WTC11 (cell line): ENCODE data around the gene PPP6C.
A peak's percentile ranks its signal among the peaks of the same experiment; 100 is the strongest.

Experiments used
- CREB1 ChIP-seq: sonication (generic); formaldehyde crosslinking; IDR thresholded peaks from 2 replicates; pipeline ENCODE4 v1.8.0; 2023; ENCODE audit warnings: mild to moderate bottlenecking, missing genetic modification reagents
- ETV6 ChIP-seq: sonication (generic); formaldehyde crosslinking; IDR thresholded peaks from 2 replicates; pipeline ENCODE4 v1.8.1; 2022; ENCODE audit warnings: mild to moderate bottlenecking, missing genetic modification reagents
- TF ChIP-seq, protein P1 (sequence below): sonication (generic); formaldehyde crosslinking; IDR thresholded peaks from 2 replicates; pipeline ENCODE4 v1.8.1; 2022; ENCODE audit warnings: low read depth, mild to moderate bottlenecking, moderate library complexity, missing genetic modification reagents, borderline replicate concordance

DNA sequence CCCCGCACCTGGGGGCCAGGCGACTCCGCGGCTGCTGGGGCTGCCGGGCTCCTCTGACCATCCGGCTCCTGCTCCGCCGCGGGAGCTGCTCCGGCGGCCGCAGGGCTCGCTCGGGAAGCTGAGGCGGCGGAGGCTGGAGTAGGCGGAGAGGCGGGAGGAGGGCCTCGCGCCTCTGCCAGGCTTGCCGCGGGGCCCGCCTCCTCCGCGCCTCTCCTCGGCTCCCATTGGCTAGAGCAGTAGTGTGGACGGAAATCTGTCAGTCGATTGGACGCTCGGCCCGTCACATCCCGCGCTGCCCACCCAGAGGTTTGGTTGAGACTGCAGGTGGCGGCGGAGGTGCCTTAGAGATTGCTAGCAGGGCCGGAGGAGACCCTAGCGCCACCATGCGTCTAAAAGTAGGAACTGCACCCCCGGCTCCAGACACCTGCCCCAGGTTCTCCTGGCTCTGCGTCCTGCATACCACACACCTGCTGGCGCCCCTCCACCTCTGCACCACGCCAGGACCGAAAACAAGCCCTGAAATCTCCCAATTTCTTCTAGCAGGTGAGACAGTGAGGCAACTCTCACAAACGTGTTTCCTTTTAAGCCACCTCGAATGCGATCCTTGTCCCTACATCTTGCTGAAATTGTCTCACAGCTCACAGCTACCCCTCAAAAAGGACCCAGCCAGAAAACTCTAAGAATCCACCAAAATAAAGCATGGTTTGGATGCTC, 46.1 kb downstream of the PPP6C start, which contains the start of gene SCAI:
- TF ChIP-seq ETV6 (CRISPR knock-in tag) (peak; percentile 48; the same call in 1 of the 2 replicates), CREB1 (CRISPR knock-in tag) (no peak)
- TF ChIP-seq, protein P1, sequence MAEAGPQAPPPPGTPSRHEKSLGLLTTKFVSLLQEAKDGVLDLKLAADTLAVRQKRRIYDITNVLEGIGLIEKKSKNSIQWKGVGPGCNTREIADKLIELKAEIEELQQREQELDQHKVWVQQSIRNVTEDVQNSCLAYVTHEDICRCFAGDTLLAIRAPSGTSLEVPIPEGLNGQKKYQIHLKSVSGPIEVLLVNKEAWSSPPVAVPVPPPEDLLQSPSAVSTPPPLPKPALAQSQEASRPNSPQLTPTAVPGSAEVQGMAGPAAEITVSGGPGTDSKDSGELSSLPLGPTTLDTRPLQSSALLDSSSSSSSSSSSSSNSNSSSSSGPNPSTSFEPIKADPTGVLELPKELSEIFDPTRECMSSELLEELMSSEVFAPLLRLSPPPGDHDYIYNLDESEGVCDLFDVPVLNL (CRISPR knock-in tag) = no peak
